ENCODE results near the gene TSNAX. TPM values are rescaled to one million over a fixed set of nuclear protein-coding genes. Genes with fewer than 3 reads are reported as not detected.

The TSNAX gene
- total RNA-seq, 1 donor, result 51.8 TPM

GRCh38 chr1:231527586-231528171 is 790 bp upstream of the TSNAX start:
- TF ChIP-seq CTCF (IDR thresholded peaks at IDR 0.05; ENCODE audit: insufficient read depth, low read depth, low read length), result no peak
- no peak for DNase-seq (ENCODE audit: low read depth)
- peak overlapping the region; percentile 98 for H3K4me3 ChIP-seq (ENCODE audit: low read depth, low read length)

GRCh38 chr1:231533240-231533639 is 4.8 kb downstream of the TSNAX start:
- H3K4me3 ChIP-seq (ENCODE audit: low read depth, low read length), result no peak overlapping the region
- DNase-seq (ENCODE audit: low read depth), result no peak
- no peak for TF ChIP-seq CTCF (IDR thresholded peaks at IDR 0.05; ENCODE audit: insufficient read depth, low read depth, low read length)

- TF ChIP-seq CTCF (IDR thresholded peaks at IDR 0.05; ENCODE audit: insufficient read depth, low read depth, low read length), result no peak
- no peak for DNase-seq (ENCODE audit: low read depth)
- no peak overlapping the region for H3K4me3 ChIP-seq (ENCODE audit: low read depth, low read length)
Observed at GRCh38 chr1:231534703-231535159, 6.3 kb downstream of the TSNAX start.

- TF ChIP-seq CTCF (IDR thresholded peaks at IDR 0.05; ENCODE audit: insufficient read depth, low read depth, low read length), result no peak
- no peak overlapping the region for H3K4me3 ChIP-seq (ENCODE audit: low read depth, low read length)
- DNase-seq (ENCODE audit: low read depth), result no peak
Observed at GRCh38 chr1:231536099-231536498, 7.6 kb downstream of the TSNAX start.

GRCh38 chr1:231540847-231541246 is 12.4 kb downstream of the TSNAX start:
- no peak for TF ChIP-seq CTCF (IDR thresholded peaks at IDR 0.05; ENCODE audit: insufficient read depth, low read depth, low read length)
- DNase-seq (ENCODE audit: low read depth), result no peak
- H3K4me3 ChIP-seq (ENCODE audit: low read depth, low read length), result no peak overlapping the region

- DNase-seq (ENCODE audit: low read depth), result no peak
- no peak for TF ChIP-seq CTCF (IDR thresholded peaks at IDR 0.05; ENCODE audit: insufficient read depth, low read depth, low read length)
Observed at GRCh38 chr1:231541842-231542241, 13.4 kb downstream of the TSNAX start.

More at GRCh38 chr1:231541842-231542241, 13.4 kb downstream of the TSNAX start:
- no peak overlapping the region for H3K4me3 ChIP-seq (ENCODE audit: low read depth, low read length)

Measured in fibroblast of villous mesenchyme (primary cell).